ENCODE measurements around the gene IL36RN.

Gene IL36RN

GRCh38 chr2:113061896-113062770 is 3.1 kb downstream of the IL36RN start:
- Mint-ChIP-seq H3K27ac (no peak overlapping the region), H3K4me1 (no peaks in the 10 kb centered on the region), H3K36me3 (ENCODE audit: low read depth) (no peaks in the 10 kb centered on the region), H3K27me3 (ENCODE audit: low read depth) (peaks cover 29% of the 10 kb centered on the region), H3K4me3 (no peak overlapping the region), H3K9me3 (peaks cover 8% of the 10 kb centered on the region)
- TF ChIP-seq CTCF (IDR thresholded peaks at IDR 0.05; ENCODE audit: unreplicated experiment in 3 of 3), result no peak

- TF ChIP-seq CTCF (IDR thresholded peaks at IDR 0.05; ENCODE audit: unreplicated experiment in 3 of 3), result no peak
- Mint-ChIP-seq H3K27me3 (ENCODE audit: low read depth) (peaks cover 35% of the 10 kb centered on the region), H3K36me3 (ENCODE audit: low read depth) (no peaks in the 10 kb centered on the region)
Measured at GRCh38 chr2:113064281-113064680, 5.3 kb downstream of the IL36RN start.

GRCh38 chr2:113064898-113065297 is 5.9 kb downstream of the IL36RN start:
- Mint-ChIP-seq H3K27ac (no peak overlapping the region), H3K27me3 (ENCODE audit: low read depth) (peaks cover 37% of the 10 kb centered on the region), H3K4me1 (no peaks in the 10 kb centered on the region), H3K36me3 (ENCODE audit: low read depth) (no peaks in the 10 kb centered on the region), H3K9me3 (peaks cover 8% of the 10 kb centered on the region), H3K4me3 (no peak overlapping the region)
- TF ChIP-seq CTCF (IDR thresholded peaks at IDR 0.05; ENCODE audit: unreplicated experiment in 3 of 3), result no peak

More at GRCh38 chr2:113064281-113064680, 5.3 kb downstream of the IL36RN start:
- H3K4me3 Mint-ChIP-seq, result no peak overlapping the region
- H3K27ac Mint-ChIP-seq, result no peak overlapping the region
- H3K4me1 Mint-ChIP-seq, result no peaks in the 10 kb centered on the region
- H3K9me3 Mint-ChIP-seq, result peaks cover 8% of the 10 kb centered on the region

DNA sequence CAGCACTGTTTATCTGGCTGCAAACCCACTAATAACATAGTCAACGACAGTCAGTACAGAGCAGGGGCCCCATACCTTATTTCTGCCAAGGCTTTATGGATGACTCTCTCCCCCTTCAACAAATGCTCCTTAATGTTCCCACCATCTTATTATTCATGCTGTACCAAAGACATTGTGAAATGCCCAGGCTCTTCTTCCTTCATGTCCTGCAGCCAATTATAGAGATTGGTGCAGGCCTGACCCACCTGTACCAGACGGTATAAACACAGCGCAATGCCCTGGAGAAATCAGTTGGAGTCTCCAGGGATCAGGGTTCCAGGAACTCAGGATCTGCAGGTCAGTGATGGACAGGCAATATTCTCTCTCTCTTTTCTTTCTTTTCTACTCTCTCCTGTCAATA is 8.7 kb downstream of the IL36RN start, which contains the start of gene IL1F10:
Gene IL1F10 (plus strand): TSS at position 290 of the 400 bp plus-strand sequence. CDS start 4,769 bp downstream, outside the sequence.
- no peak for TF ChIP-seq CTCF (IDR thresholded peaks at IDR 0.05; ENCODE audit: unreplicated experiment in 3 of 3)
- H3K27me3 Mint-ChIP-seq (ENCODE audit: low read depth), result peaks cover 39% of the 10 kb centered on the region
- no peak within 1 kb of the TSS for H3K27ac Mint-ChIP-seq
- peaks cover 8% of the 10 kb centered on the region for H3K9me3 Mint-ChIP-seq
- H3K4me1 Mint-ChIP-seq, result no peaks in the 10 kb centered on the region
- no peak within 1 kb of the TSS for H3K4me3 Mint-ChIP-seq
- H3K36me3 Mint-ChIP-seq (ENCODE audit: low read depth), result no peaks in the 10 kb centered on the region

GRCh38 chr2:113068249-113068648 is 9.3 kb downstream of the IL36RN start:
- TF ChIP-seq CTCF (IDR thresholded peaks at IDR 0.05; ENCODE audit: unreplicated experiment in 3 of 3), result no peak
- Mint-ChIP-seq H3K4me1 (no peaks in the 10 kb centered on the region), H3K9me3 (peaks cover 8% of the 10 kb centered on the region), H3K27ac (no peak overlapping the region), H3K27me3 (ENCODE audit: low read depth) (peaks cover 39% of the 10 kb centered on the region), H3K36me3 (ENCODE audit: low read depth) (no peaks in the 10 kb centered on the region), H3K4me3 (no peak overlapping the region)

Data from nephron (organoid).